GM12892 (cell line): ENCODE results near the gene RNASE11.

Experiments used
- POLR2A ChIP-seq: IDR thresholded peaks from 2 replicates; pipeline ENCODE4 v1.6.1; 2011; ENCODE audit warnings: low read depth, low read length, control low read depth
- TAF1 ChIP-seq: IDR thresholded peaks from 2 replicates; pipeline ENCODE4 v1.6.1; 2011; ENCODE audit warnings: low read depth, mild to moderate bottlenecking, control low read depth, low read length, borderline replicate concordance

DNA sequence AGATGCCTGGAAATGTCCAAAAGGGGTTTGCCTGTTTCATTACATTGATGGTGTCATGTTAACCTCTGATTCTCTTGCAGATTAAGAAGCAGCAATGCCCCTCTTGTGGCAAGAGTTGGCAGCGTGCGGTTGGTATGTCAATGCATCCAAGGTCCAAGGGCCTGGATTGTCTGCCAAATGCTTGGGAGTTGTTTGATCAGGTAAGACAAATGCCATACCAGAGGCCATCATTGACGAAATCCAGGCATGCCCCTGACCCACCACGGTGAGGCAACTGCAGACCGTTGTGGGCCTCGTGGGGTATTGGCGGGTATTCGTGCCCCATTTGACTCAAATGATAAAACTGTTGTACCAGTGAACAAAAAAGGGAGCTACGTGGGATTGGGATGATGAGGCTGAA is 14.8 kb upstream of the RNASE11 start:
- TF ChIP-seq POLR2A (no peak), TAF1 (no peak)
